Astrocyte of the spinal cord (primary cell): ENCODE measurements around the gene EHBP1.

Source experiments
- DNase-seq: peaks from one replicate; pipeline ENCODE4 v3.0.0; 2011; ENCODE audit warnings: low read depth, low spot score
- H3K4me3 ChIP-seq: 2 replicates; pipeline ENCODE4 v1.5.1; 2011; ENCODE audit warnings: low read depth, mild to moderate bottlenecking, low read length, moderate library complexity
- in situ Hi-C: cut with HindIII; loops from 2 replicates; pipeline ENCODE4 v1.10.0; 2017; ENCODE audit warnings: low sequenced_read_pairs
- TF ChIP-seq, protein P1 (sequence below): IDR thresholded peaks from 2 replicates; pipeline ENCODE4 v1.5.1; 2012; ENCODE audit warnings: low read depth, mild to moderate bottlenecking, low read length, inconsistent platforms

The EHBP1 gene

DNA sequence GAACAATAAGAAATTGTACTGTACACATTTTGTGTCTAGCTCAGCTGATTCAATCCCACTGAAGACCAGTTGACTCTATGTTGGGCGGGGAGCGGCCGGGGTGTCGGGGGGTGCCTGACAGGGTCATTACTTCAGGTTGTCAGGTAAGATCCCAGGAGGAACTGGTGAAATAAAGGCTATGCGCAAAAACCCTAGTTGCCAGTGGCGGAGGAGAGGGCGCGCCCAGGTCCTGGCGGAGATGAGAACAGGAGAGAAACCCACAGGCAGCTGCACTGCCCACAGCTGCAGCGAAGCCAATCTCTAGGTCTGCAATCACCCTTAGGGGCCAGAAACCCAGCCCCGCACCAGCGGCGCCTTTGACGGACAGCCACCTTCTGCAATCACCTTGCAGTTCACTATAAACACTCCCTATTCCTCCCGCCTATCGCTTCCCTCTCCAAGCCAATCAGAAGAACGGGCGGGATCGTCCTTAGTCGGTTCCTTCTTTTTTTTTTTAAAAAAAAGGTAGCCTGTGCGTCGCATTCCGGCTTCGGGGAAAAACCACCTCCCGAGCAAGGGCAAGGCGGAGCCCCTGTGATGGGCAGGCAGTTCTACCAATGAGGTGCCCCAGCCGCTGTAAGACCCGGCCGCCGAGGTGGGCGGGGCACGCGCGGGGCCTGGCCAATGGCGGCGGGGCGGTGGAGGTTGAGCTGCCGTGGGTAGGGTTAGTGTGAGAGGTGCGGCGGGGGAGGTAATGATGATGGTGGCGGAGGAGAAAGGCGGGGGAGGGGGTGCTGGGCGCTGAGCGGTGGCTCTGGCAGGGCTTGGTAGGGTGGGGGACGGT lies at the start of gene EHBP1:
Gene EHBP1, plus strand, starts transcription at position 707 of the 823 bp plus-strand sequence. CDS start 1,479 bp downstream, outside the sequence.
- DNase-seq = peak; percentile 100
- peak within 1 kb of the TSS; percentile 76 for H3K4me3 ChIP-seq
- TF ChIP-seq, protein P1, sequence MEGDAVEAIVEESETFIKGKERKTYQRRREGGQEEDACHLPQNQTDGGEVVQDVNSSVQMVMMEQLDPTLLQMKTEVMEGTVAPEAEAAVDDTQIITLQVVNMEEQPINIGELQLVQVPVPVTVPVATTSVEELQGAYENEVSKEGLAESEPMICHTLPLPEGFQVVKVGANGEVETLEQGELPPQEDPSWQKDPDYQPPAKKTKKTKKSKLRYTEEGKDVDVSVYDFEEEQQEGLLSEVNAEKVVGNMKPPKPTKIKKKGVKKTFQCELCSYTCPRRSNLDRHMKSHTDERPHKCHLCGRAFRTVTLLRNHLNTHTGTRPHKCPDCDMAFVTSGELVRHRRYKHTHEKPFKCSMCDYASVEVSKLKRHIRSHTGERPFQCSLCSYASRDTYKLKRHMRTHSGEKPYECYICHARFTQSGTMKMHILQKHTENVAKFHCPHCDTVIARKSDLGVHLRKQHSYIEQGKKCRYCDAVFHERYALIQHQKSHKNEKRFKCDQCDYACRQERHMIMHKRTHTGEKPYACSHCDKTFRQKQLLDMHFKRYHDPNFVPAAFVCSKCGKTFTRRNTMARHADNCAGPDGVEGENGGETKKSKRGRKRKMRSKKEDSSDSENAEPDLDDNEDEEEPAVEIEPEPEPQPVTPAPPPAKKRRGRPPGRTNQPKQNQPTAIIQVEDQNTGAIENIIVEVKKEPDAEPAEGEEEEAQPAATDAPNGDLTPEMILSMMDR = no peak
- in situ Hi-C loops = no loop called here

DNA sequence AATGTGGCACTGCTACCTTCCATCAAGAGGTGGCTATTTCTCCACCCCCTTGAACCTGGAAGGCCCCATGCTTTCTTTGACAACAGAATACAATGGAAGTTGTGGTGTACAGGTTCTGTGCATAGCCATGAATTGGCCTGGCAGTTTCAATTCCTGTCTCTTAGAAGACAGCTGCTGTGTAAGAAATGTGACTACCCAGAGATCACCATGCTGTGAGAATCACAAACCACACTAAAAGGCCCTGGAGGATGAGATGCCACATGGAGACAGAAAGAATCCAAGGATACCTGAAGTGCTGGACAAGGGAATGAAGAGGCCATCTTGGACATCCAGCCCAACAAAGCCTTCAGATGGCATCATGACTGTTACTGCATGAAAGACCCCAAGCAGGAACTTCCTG lies 47.7 kb upstream of the EHBP1 start:
- DNase-seq = no peak
- in situ Hi-C loops = no loop called here
- TF ChIP-seq, protein P1 = no peak
- H3K4me3 ChIP-seq = no peak overlapping the region

DNA sequence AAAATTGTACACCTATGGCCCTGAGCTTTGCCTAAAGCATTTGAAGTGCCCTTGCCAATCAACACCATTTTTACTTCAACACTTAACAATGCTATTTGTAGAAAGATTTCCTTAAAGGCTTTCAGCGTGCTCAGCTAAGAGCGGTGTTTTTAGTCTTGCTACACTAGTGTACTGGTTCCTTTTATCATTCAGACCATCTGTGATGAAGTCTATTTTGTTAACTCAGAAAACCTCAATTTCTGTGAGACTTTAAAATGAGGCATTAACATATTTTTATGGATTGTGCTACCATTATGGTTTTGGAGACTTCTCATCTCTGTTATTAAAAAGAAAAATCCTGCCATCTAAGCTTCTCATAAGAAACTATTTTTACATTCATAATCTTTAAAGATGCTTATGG lies 46.6 kb upstream of the EHBP1 start:
- TF ChIP-seq, protein P1 = no peak
- H3K4me3 ChIP-seq = no peak overlapping the region
- no peak for DNase-seq
- in situ Hi-C loops = no loop called here

DNA sequence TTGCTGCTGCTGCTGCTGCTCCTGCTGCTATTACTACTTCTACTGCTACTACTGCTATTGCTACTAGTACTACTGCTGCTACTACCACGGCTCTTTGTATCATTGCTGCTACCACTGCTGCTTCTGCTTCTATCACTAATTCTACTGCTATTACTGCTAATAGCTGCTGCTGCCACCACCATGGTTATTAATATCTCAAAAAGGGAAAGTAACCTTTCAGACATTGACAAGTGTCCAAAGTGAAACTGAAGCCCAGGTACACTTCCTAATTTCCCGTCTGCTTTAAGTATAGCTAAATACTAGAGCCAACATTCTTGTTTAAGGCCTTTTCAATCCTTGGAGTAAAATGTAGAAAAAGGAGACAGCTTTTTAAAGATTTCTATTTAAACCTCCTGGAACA lies 45.4 kb upstream of the EHBP1 start:
- H3K4me3 ChIP-seq = no peak overlapping the region
- TF ChIP-seq, protein P1 = no peak
- in situ Hi-C loops = no loop called here
- peak; percentile 18 for DNase-seq

DNA sequence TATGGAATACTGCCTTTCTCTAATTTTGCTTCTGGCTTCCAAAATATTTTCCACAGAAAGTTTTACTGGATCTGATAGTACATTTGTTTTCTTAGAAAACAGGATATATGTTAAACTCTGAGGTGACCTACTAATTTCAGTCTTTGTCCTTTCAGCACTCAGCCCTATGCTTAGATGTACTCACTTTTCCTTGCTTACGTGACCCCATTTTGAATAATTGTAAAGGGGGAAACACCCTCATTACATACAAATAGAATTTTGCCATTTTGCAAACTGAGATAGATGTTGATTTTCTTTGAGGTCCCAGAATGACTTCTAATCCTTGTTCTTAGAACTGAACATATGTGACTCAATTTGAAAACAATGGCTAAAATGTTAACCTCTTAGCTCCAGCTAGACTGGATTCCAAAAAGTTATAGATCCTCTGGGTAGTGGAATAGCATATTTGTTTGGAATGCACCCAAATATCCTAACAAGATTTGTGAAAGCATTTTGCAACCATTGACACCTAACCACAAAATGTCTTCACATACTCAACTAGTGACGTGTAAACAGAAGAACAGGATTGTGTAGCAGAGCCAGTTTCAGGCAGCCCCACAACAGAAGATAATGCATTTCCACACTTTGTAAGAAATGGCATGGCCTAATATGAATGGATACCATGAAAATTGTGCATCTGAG lies 44.8 kb upstream of the EHBP1 start:
- in situ Hi-C loops = no loop called here
- TF ChIP-seq, protein P1 = no peak
- H3K4me3 ChIP-seq = no peak overlapping the region
- DNase-seq = peak; percentile 91

DNA sequence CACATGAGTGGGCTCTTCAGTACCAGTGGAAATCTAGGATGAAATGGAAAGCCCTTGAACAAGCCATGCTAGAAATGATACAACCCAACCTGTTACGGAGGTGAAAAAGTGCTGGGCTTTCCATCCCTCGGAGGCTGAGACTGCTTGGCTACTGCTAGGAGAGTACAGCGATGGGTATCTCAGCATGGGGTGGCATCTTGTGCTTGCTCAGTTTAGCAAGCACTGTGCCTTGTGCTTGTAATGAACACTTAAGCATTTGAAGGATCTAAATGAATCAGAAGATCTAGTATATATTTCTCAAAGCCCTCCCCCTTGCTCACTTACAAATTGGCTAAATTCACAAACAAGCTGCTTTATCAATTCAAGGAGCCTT lies 44.3 kb upstream of the EHBP1 start:
- H3K4me3 ChIP-seq = no peak overlapping the region
- TF ChIP-seq, protein P1 = no peak
- in situ Hi-C loops = no loop called here
- DNase-seq = no peak
